MM.1S (cell line): ENCODE data around the gene JPT2.

Source experiments
- DNase-seq: peaks from one replicate; pipeline ENCODE4 v3.0.0-alpha.2; 2015
- H2AFZ ChIP-seq: fragments of 300-600 bp; sonication (generic); 2 replicates; pipeline ENCODE4 v1.6.0; 2016; ENCODE audit warnings: antibody characterized with exemption, low read length
- H3F3A ChIP-seq: fragments of 300-600 bp; sonication (generic); 2 replicates; pipeline ENCODE4 v1.6.1; 2016; ENCODE audit warnings: mild to moderate bottlenecking, antibody characterized with exemption, low read length, moderate library complexity, mixed read lengths; ENCODE audit not compliant: insufficient read depth
- H3K27ac ChIP-seq: fragments of 300-600 bp; sonication (generic); 2 replicates; pipeline ENCODE4 v1.5.1; 2016; ENCODE audit warnings: mild to moderate bottlenecking, low read length
- H3K27me3 ChIP-seq: fragments of 300-600 bp; sonication (generic); replicated peaks from 2 replicates; pipeline ENCODE4 v1.6.0; 2016; ENCODE audit warnings: low read length; ENCODE audit not compliant: insufficient read depth
- H3K36me3 ChIP-seq: fragments of 300-600 bp; sonication (generic); replicated peaks from 2 replicates; pipeline ENCODE4 v1.6.1; 2016; ENCODE audit warnings: mild to moderate bottlenecking, low read length, mixed read lengths; ENCODE audit not compliant: insufficient read depth
- H3K4me1 ChIP-seq: fragments of 300-600 bp; sonication (generic); 2 replicates; pipeline ENCODE4 v1.6.1; 2016; ENCODE audit warnings: low read length, mixed read lengths
- H3K4me2 ChIP-seq: fragments of 300-600 bp; sonication (generic); 2 replicates; pipeline ENCODE4 v1.6.0; 2016; ENCODE audit warnings: low read depth, low read length
- H3K4me3 ChIP-seq: fragments of 300-600 bp; sonication (generic); 2 replicates; pipeline ENCODE4 v1.5.1; 2016; ENCODE audit warnings: low read length, mixed read lengths
- H3K79me2 ChIP-seq: fragments of 300-600 bp; sonication (generic); 2 replicates; pipeline ENCODE4 v1.6.1; 2016; ENCODE audit warnings: mixed run types, low read length, mixed read lengths
- H3K9ac ChIP-seq: fragments of 300-600 bp; sonication (generic); 2 replicates; pipeline ENCODE4 v1.6.1; 2016; ENCODE audit warnings: low read length, mixed read lengths
- H3K9me2 ChIP-seq: fragments of 300-600 bp; sonication (generic); replicated peaks from 2 replicates; pipeline ENCODE4 v1.6.1; 2016; ENCODE audit warnings: mild to moderate bottlenecking, low read length, mixed read lengths; ENCODE audit not compliant: insufficient read depth
- H3K9me3 ChIP-seq: fragments of 300-600 bp; sonication (generic); replicated peaks from 2 replicates; pipeline ENCODE4 v1.6.1; 2016; ENCODE audit warnings: mild to moderate bottlenecking, low read length, mixed read lengths; ENCODE audit not compliant: insufficient read depth
- H4K20me1 ChIP-seq: fragments of 300-600 bp; sonication (generic); 2 replicates; pipeline ENCODE4 v1.6.1; 2016; ENCODE audit warnings: mild to moderate bottlenecking, low read length, moderate library complexity, mixed read lengths; ENCODE audit not compliant: insufficient read depth
- CTCF ChIP-seq: fragments of 300-600 bp; sonication (generic); IDR thresholded peaks from 2 replicates; pipeline ENCODE4 v1.5.1; 2016; ENCODE audit warnings: antibody characterized with exemption, low read length, mixed read lengths
- EZH2 ChIP-seq: fragments of 300-600 bp; sonication (generic); optimal IDR thresholded peaks from 2 replicates; pipeline ENCODE3; 2017; ENCODE audit warnings: low read depth, mild to moderate bottlenecking, antibody characterized with exemption, low read length, mixed read lengths
- EZH2phosphoT487 ChIP-seq: fragments of 300-600 bp; sonication (generic); IDR thresholded peaks from 2 replicates; pipeline ENCODE4 v1.6.1; 2018; ENCODE audit warnings: antibody characterized with exemption, low read length

Gene JPT2

DNA sequence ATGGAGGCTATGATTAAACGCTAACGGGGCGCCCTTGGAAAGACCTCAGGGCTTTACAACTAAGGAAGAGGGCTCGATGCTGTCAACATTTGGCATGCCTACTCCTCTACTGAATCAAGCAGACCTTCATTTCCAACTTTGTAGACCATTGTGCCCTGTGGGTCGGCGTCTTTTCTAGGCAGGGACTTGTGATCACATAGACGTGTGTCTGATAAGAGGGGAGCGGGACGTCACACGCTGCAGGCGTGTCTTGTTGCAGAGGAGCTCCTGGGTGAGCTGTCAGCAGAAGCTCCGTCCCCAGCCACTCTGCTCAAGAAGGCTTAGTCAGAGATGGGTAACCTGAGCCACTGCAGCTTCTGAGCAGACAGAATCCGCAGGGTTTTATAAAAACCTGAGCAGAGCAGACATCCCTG is 30.7 kb downstream of the JPT2 start:
- H3K4me1 ChIP-seq: peaks cover 7% of the 10 kb centered on the region; the same call in 1 of the 2 replicates
- H2AFZ ChIP-seq: no peak overlapping the region
- 0 out of 2 replicates have a peak, but pooled peaks cover 3% of the 10 kb centered on the region for H4K20me1 ChIP-seq
- no peaks in the 10 kb centered on the region for H3K36me3 ChIP-seq
- H3K4me2 ChIP-seq: no peak overlapping the region
- H3K27ac ChIP-seq: no peak overlapping the region
- no peak overlapping the region for H3K4me3 ChIP-seq
- TF ChIP-seq EZH2 (no peak), CTCF (no peak), EZH2phosphoT487 (no peak)
- no peaks in the 10 kb centered on the region for H3K27me3 ChIP-seq
- H3K9ac ChIP-seq: no peak overlapping the region
- H3K9me3 ChIP-seq: no peaks in the 10 kb centered on the region
- DNase-seq: no peak
- H3K9me2 ChIP-seq: no peaks in the 10 kb centered on the region
- H3K79me2 ChIP-seq: peaks cover 71% of the 10 kb centered on the region
- peaks cover 9% of the 10 kb centered on the region for H3F3A ChIP-seq

DNA sequence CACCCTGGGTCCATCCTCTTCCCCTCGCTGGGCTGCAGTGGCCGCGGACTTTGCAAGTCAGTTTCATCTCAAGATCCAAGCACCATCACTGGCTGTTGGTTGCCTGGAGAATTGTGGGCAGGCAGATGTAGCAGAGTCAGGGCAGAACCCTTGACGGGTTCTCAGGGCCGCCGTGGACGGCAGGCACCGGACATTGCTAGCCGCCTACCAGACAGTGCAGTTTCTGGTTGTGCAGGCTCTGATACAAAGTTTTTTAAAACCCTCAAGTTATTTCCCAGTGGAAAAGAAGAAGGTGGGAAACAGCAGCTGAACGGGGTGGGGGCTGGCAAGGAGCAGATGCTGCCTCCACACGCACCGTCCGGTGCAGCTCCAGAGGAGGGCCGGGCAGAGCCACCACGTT is 31.3 kb downstream of the JPT2 start:
- peaks cover 77% of the 10 kb centered on the region for H3K79me2 ChIP-seq
- no peak overlapping the region for H3K4me2 ChIP-seq
- H3K4me1 ChIP-seq: peaks cover 7% of the 10 kb centered on the region; the same call in 1 of the 2 replicates
- TF ChIP-seq EZH2phosphoT487 (no peak), CTCF (no peak), EZH2 (no peak)
- no peak overlapping the region for H2AFZ ChIP-seq
- no peak overlapping the region for H3K27ac ChIP-seq
- H3K4me3 ChIP-seq: no peak overlapping the region
- H3K9me3 ChIP-seq: no peaks in the 10 kb centered on the region
- no peaks in the 10 kb centered on the region for H3K9me2 ChIP-seq
- no peaks in the 10 kb centered on the region for H3K27me3 ChIP-seq
- no peak overlapping the region for H3K9ac ChIP-seq
- H3K36me3 ChIP-seq: no peaks in the 10 kb centered on the region
- 0 out of 2 replicates have a peak, but pooled peaks cover 3% of the 10 kb centered on the region for H4K20me1 ChIP-seq
- H3F3A ChIP-seq: peaks cover 9% of the 10 kb centered on the region
- DNase-seq: no peak

DNA sequence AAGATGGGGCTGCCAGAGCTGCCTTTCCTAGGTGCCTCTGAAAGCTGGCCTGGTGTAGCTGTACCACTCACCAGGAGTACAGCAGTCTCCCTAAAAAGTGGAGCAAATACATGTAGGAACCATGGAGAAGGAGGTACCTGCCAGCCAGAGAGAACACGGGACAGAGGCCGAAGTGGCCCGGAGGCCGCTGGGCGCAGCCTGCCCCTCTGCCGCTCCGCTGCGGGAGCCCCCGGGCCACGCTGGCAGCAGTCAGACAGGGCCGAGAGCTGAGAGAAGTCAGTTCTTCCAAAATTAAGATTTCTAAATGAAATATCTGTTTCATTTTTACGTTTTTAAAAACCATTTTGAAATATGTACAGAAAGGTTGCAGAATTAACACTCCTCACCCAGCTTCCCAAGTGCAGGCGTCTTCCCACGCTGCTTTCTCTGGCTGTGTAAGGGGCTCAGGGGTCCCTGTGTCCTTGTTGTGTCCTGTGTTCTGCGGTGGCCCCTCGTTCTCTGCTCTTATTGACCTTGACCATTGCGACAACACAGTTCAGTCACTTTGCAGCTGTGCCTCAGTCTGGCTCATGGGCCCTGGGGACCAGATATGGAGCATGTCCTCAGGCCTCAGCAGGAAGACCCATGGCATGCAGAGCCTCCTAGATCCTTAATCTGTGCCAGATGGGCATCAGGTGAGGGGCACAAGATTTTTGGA is 32.9 kb downstream of the JPT2 start:
- H3F3A ChIP-seq: no peaks in the 10 kb centered on the region
- no peaks in the 10 kb centered on the region for H3K36me3 ChIP-seq
- H3K9me2 ChIP-seq: no peaks in the 10 kb centered on the region
- no peak overlapping the region for H2AFZ ChIP-seq
- H3K27ac ChIP-seq: no peak overlapping the region
- H3K27me3 ChIP-seq: no peaks in the 10 kb centered on the region
- peaks cover 91% of the 10 kb centered on the region for H3K79me2 ChIP-seq
- H3K4me2 ChIP-seq: no peak overlapping the region
- no peak for TF ChIP-seq EZH2
- TF ChIP-seq EZH2phosphoT487: no peak
- TF ChIP-seq CTCF: no peak
- DNase-seq: no peak
- H3K4me3 ChIP-seq: no peak overlapping the region
- no peak overlapping the region for H3K9ac ChIP-seq
- 0 out of 2 replicates have a peak, but pooled peaks cover 3% of the 10 kb centered on the region for H4K20me1 ChIP-seq
- H3K9me3 ChIP-seq: no peaks in the 10 kb centered on the region
- peaks cover 7% of the 10 kb centered on the region; the same call in 1 of the 2 replicates for H3K4me1 ChIP-seq
